GM23248 (cell line): ENCODE data around the gene B3GALT5. TPM values are rescaled to one million over a fixed set of nuclear protein-coding genes. Genes with fewer than 3 reads are reported as not detected.

Experiments
- DNase-seq: peaks from one replicate; pipeline ENCODE4 v3.0.0-alpha.2; 2015
- H2AFZ ChIP-seq: fragments of 200-600 bp; sonication (generic); 2 replicates; pipeline ENCODE4 v1.6.1; 2016; ENCODE audit warnings: antibody characterized with exemption
- H3F3A ChIP-seq: fragments of 200-600 bp; sonication (generic); 2 replicates; pipeline ENCODE4 v1.6.1; 2016; ENCODE audit warnings: mild to moderate bottlenecking, antibody characterized with exemption, mixed run types; ENCODE audit not compliant: insufficient read depth
- H3K27ac ChIP-seq: fragments of 200-600 bp; sonication (generic); 2 replicates; pipeline ENCODE4 v1.5.1; 2016; ENCODE audit warnings: mild to moderate bottlenecking
- H3K27me3 ChIP-seq: fragments of 200-600 bp; sonication (generic); replicated peaks from 2 replicates; pipeline ENCODE4 v1.6.1; 2016; ENCODE audit warnings: mild to moderate bottlenecking; ENCODE audit not compliant: insufficient read depth
- H3K36me3 ChIP-seq: fragments of 200-600 bp; sonication (generic); 2 replicates; pipeline ENCODE4 v1.6.1; 2016; ENCODE audit warnings: low read depth, mild to moderate bottlenecking
- H3K4me1 ChIP-seq: fragments of 200-600 bp; sonication (generic); 2 replicates; pipeline ENCODE4 v1.6.1; 2016; ENCODE audit warnings: mild to moderate bottlenecking; ENCODE audit not compliant: insufficient read depth
- H3K4me2 ChIP-seq: fragments of 200-600 bp; sonication (generic); one replicate; pipeline ENCODE4 v1.6.1; 2016; ENCODE audit warnings: mild to moderate bottlenecking; ENCODE audit not compliant: unreplicated experiment
- H3K4me3 ChIP-seq: fragments of 200-600 bp; sonication (generic); 2 replicates; pipeline ENCODE4 v1.5.1; 2016; ENCODE audit warnings: mild to moderate bottlenecking
- H3K79me2 ChIP-seq: fragments of 200-600 bp; sonication (generic); 2 replicates; pipeline ENCODE4 v1.6.1; 2016; ENCODE audit warnings: mild to moderate bottlenecking; ENCODE audit not compliant: insufficient read depth
- H3K9ac ChIP-seq: fragments of 200-600 bp; sonication (generic); 2 replicates; pipeline ENCODE4 v1.6.1; 2016; ENCODE audit warnings: mild to moderate bottlenecking
- H3K9me2 ChIP-seq: fragments of 200-600 bp; sonication (generic); 2 replicates; pipeline ENCODE4 v1.6.1; 2016; ENCODE audit warnings: mixed run types, mild to moderate bottlenecking, moderate library complexity; ENCODE audit not compliant: insufficient read depth
- H3K9me3 ChIP-seq: fragments of 200-600 bp; sonication (generic); one replicate; pipeline ENCODE4 v1.6.1; 2017; ENCODE audit warnings: low read depth
- H4K20me1 ChIP-seq: fragments of 200-600 bp; sonication (generic); 2 replicates; pipeline ENCODE4 v1.6.0; 2016; ENCODE audit not compliant: insufficient read depth
- EZH2 ChIP-seq: fragments of 200-600 bp; sonication (generic); IDR thresholded peaks from 2 replicates; pipeline ENCODE4 v1.6.1; 2018; ENCODE audit warnings: antibody characterized with exemption, mild to moderate bottlenecking; ENCODE audit not compliant: insufficient read depth, poor library complexity, severe bottlenecking
- EZH2phosphoT487 ChIP-seq: fragments of 200-600 bp; sonication (generic); IDR thresholded peaks from 2 replicates; pipeline ENCODE4 v1.6.1; 2018; ENCODE audit warnings: antibody characterized with exemption, moderate library complexity, mild to moderate bottlenecking, low read depth; ENCODE audit not compliant: insufficient read depth
- WGBS, 2 experiments: methylation state at CpG; one replicate each; pipeline ENCODE4 v1.1.6; 2015 to 2017; ENCODE audit warnings: low lambda C conversion rate in 2 of 2, low coverage in 1 of 2; ENCODE audit errors: missing lambda C conversion rate in 2 of 2; 5-methylcytosine and 5-hydroxymethylcytosine counted together
- in situ Hi-C: fragments of 300-500 bp; cut with MboI; formaldehyde crosslinking; loops from 2 replicates; pipeline ENCODE4 v1.15.0; 2020
- polyA plus RNA-seq: library from polyadenylated mRNA; unstranded; fragments of >200 nt; fragmentation: Nextera tagmentation; extraction: Ambion mirVana; gene quantifications from 2 replicates; pipeline ENCODE4 v1.2.1, GENCODE V29; 2016
- total RNA-seq: library from RNA; depleted of rRNA; stranded (reverse); fragments of >200 nt; shearing (Covaris generic); gene quantifications from 2 replicates; pipeline ENCODE4 v1.2.3, GENCODE V29; 2014

The B3GALT5 gene
- total and polyA plus RNA-seq, 2 experiments from 2014 or later, result not detected

DNA sequence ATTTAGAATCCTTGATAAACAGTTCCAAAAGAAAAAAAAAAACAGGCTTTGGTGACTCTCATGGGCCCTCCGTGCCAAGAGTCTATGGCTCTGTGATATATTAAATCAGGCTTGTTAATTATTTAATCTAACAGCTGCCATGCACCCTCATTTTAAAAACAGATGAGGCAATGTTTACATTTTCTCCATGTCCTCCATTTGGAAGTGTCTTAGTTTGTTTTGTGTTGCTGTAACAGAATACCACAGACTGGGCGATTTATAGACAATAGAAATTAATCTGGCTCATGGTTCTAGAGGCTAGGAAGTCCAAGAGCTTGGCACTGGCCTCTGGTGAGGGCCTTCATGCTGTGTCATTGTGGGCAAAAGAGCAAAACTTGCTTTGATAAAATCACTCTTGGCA lies 58.0 kb downstream of the B3GALT5 start:
- TF ChIP-seq EZH2phosphoT487 (no peak), EZH2 (no peak)
- 39 to 46% methylated on average over 2 of the region's 2 CpGs for WGBS, 2 experiments
- H3F3A ChIP-seq, result no peaks in the 10 kb centered on the region
- H3K9ac ChIP-seq, result no peak overlapping the region
- no peaks in the 10 kb centered on the region for H3K9me2 ChIP-seq
- H3K27ac ChIP-seq, result no peak overlapping the region
- no peaks in the 10 kb centered on the region for H3K36me3 ChIP-seq
- no peaks in the 10 kb centered on the region for H3K4me1 ChIP-seq
- no peak for DNase-seq
- in situ Hi-C loops, result no loop called here
- no peak overlapping the region for H3K4me2 ChIP-seq
- no peaks in the 10 kb centered on the region for H4K20me1 ChIP-seq
- no peaks in the 10 kb centered on the region for H3K79me2 ChIP-seq
- H3K27me3 ChIP-seq, result no peaks in the 10 kb centered on the region
- H3K9me3 ChIP-seq, result no peaks in the 10 kb centered on the region
- H2AFZ ChIP-seq, result no peak overlapping the region
- no peak overlapping the region for H3K4me3 ChIP-seq

DNA sequence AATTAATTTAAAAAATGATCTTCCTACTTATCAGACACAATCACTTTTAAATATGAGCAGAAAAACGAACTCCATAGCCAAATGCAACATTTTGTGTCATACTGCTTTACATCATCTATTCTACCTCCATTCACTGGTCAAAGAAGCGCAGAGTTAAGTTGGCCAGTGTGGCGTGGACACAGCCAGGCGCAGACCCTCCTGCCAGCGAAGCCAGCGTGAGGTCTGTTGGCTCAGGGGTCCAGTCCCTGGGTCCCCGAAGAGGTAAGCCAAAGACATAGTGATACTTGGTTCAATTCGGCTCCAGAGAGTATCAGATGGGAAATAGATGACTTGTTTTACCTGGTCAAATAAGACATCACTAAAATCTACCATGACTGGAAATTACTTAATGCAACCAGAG lies 59.2 kb downstream of the B3GALT5 start:
- no peaks in the 10 kb centered on the region for H3K36me3 ChIP-seq
- H3K79me2 ChIP-seq, result no peaks in the 10 kb centered on the region
- no peak overlapping the region for H3K4me2 ChIP-seq
- no peaks in the 10 kb centered on the region for H3K4me1 ChIP-seq
- no peak overlapping the region for H2AFZ ChIP-seq
- no peak overlapping the region for H3K27ac ChIP-seq
- H3K9ac ChIP-seq, result no peak overlapping the region
- no peaks in the 10 kb centered on the region for H4K20me1 ChIP-seq
- TF ChIP-seq EZH2phosphoT487 (no peak), EZH2 (no peak)
- in situ Hi-C loops, result no loop called here
- no peaks in the 10 kb centered on the region for H3K9me2 ChIP-seq
- 48 to 58% methylated on average over 8 of the region's 8 CpGs for WGBS, 2 experiments
- H3K4me3 ChIP-seq, result no peak overlapping the region
- no peak for DNase-seq
- H3K27me3 ChIP-seq, result no peaks in the 10 kb centered on the region
- H3F3A ChIP-seq, result no peaks in the 10 kb centered on the region
- H3K9me3 ChIP-seq, result no peaks in the 10 kb centered on the region

DNA sequence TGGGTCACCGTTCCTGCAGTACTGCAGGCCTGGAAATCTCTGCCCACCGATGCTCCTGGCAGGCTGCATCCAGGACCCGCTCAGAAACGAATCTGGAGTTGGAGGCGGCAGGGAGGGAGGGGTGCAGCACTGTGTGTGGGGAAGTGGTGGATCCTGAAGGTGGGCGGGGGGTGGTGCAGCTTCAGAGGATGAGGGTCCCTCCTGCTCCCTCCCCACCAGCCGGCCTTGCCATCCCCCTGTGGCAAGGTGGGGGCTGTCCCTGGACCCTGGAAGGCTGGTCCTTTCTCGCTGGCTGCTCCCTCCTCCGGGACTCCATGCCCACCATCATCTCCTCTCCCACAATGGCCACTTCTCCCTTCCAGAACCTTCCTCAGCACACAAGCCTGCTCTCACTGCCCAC lies 60.4 kb downstream of the B3GALT5 start:
- Histone ChIP-seq H3K27ac (no peak overlapping the region), H3K4me1 (no peaks in the 10 kb centered on the region), H3K79me2 (no peaks in the 10 kb centered on the region), H3K27me3 (no peaks in the 10 kb centered on the region), H3K9me3 (no peaks in the 10 kb centered on the region), H2AFZ (no peak overlapping the region), H3F3A (no peaks in the 10 kb centered on the region), H3K4me2 (no peak overlapping the region), H4K20me1 (no peaks in the 10 kb centered on the region), H3K4me3 (no peak overlapping the region), H3K9ac (no peak overlapping the region), H3K9me2 (no peaks in the 10 kb centered on the region), H3K36me3 (no peaks in the 10 kb centered on the region)
- DNase-seq, result no peak
- 59 to 66% methylated on average over 5 to 9 of the region's 9 CpGs for WGBS, 2 experiments
- in situ Hi-C loops, result no loop called here
- TF ChIP-seq EZH2 (no peak), EZH2phosphoT487 (no peak)

DNA sequence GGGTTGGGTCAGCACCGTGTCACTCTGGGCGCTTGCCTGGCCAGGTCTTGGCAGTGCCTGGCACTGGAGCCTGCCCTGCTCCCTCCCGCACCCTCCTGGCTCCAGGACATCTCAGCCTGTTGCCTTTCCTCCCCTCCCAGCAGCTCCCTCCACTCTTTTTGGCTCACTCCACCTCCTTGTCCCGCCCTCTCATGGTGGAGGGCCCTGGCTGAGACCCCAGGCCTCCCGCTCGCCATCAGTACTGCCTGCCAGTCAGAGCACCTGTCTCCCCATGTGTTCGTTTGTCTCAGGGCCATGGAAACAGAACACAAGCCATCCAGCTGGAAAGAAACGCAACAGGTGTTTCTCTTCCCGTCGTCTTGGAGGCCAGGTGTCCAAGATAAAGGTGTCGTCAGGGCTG lies 61.0 kb downstream of the B3GALT5 start:
- H2AFZ ChIP-seq, result no peak overlapping the region
- no peaks in the 10 kb centered on the region for H3K9me2 ChIP-seq
- no peaks in the 10 kb centered on the region for H4K20me1 ChIP-seq
- no peak overlapping the region for H3K27ac ChIP-seq
- no peaks in the 10 kb centered on the region for H3K4me1 ChIP-seq
- no peak overlapping the region for H3K4me2 ChIP-seq
- in situ Hi-C loops, result no loop called here
- TF ChIP-seq EZH2, result no peak
- no peak for TF ChIP-seq EZH2phosphoT487
- H3K27me3 ChIP-seq, result no peaks in the 10 kb centered on the region
- H3K9me3 ChIP-seq, result no peaks in the 10 kb centered on the region
- no peak for DNase-seq
- no peak overlapping the region for H3K9ac ChIP-seq
- no peaks in the 10 kb centered on the region for H3K79me2 ChIP-seq
- no peaks in the 10 kb centered on the region for H3F3A ChIP-seq
- no peak overlapping the region for H3K4me3 ChIP-seq
- whole genome bisulfite sequencing, 2 experiments, result 50 to 55% methylated on average over 11 of the region's 11 CpGs
- no peaks in the 10 kb centered on the region for H3K36me3 ChIP-seq

DNA sequence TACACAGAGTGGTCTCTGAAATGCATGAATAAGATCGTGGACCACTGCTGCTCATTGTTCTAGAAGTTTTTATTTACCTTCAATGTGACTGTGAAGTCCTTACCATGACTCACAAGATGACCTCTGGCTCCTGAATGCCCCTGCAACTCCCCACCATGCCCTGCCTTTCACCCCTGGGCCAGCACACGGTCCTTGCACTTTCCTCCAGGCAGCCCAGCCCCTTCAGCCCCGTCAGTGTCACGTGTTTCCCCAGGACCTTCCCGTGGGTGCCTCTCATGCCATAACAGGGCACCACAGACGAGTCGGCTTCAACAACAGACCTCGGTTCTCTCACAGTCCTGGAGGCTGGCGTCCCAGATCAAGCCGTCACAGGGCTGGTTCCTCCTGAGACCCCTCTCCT lies 62.1 kb downstream of the B3GALT5 start:
- no peaks in the 10 kb centered on the region for H4K20me1 ChIP-seq
- no peak for DNase-seq
- no peaks in the 10 kb centered on the region for H3K36me3 ChIP-seq
- no peaks in the 10 kb centered on the region for H3F3A ChIP-seq
- no peak overlapping the region for H3K4me2 ChIP-seq
- no peak overlapping the region for H3K4me3 ChIP-seq
- 52 to 61% methylated on average over 10 of the region's 10 CpGs for WGBS, 2 experiments
- no peaks in the 10 kb centered on the region for H3K79me2 ChIP-seq
- no peaks in the 10 kb centered on the region for H3K4me1 ChIP-seq
- H3K9me3 ChIP-seq, result no peaks in the 10 kb centered on the region
- no peaks in the 10 kb centered on the region for H3K27me3 ChIP-seq
- in situ Hi-C loops, result no loop called here
- H3K9ac ChIP-seq, result no peak overlapping the region
- no peaks in the 10 kb centered on the region for H3K9me2 ChIP-seq
- H2AFZ ChIP-seq, result no peak overlapping the region
- TF ChIP-seq EZH2phosphoT487 (no peak), EZH2 (no peak)
- H3K27ac ChIP-seq, result no peak overlapping the region
